Lung (tissue), 12 donors: ENCODE data around the gene ETAA1. TPM values are rescaled to one million over a fixed set of nuclear protein-coding genes. Genes with fewer than 3 reads are reported as not detected.

Source experiments
- ATAC-seq: fragments of 200-7000 bp; cut with Tn5 transposase; one replicate; pipeline ENCODE4 v1.9.1; 2020; ENCODE audit warnings: moderate number of reproducible peaks; ENCODE audit not compliant: insufficient read depth, low FRiP score
- DNase-seq, 3 donors: peaks; one replicate each; pipeline ENCODE4 v3.0.0-alpha.2; 2013 to 2017
- H3K27ac ChIP-seq, 2 donors: one replicate each; pipeline ENCODE4 v1.5.1; 2013; ENCODE audit warnings: mild to moderate bottlenecking in 2 of 2, moderate library complexity in 2 of 2, control low read depth in 1 of 2, inconsistent platforms in 1 of 2, low read depth in 1 of 2, low read length in 1 of 2
- H3K27me3 ChIP-seq, 3 donors: one replicate each; pipeline ENCODE4 v1.5.1; 2013; ENCODE audit warnings: low read length in 2 of 3; ENCODE audit not compliant: control insufficient read depth in 3 of 3, insufficient read depth in 3 of 3
- H3K36me3 ChIP-seq, 4 donors: one replicate each; pipeline ENCODE4 v1.5.1; 2013; ENCODE audit warnings: low read length in 4 of 4, mild to moderate bottlenecking in 1 of 4, moderate library complexity in 1 of 4; ENCODE audit not compliant: control insufficient read depth in 4 of 4, insufficient read depth in 4 of 4
- H3K4me1 ChIP-seq, 5 donors: one replicate each; pipeline ENCODE4 v1.5.1; 2013; ENCODE audit warnings: low read length in 5 of 5, mild to moderate bottlenecking in 2 of 5, moderate library complexity in 1 of 5; ENCODE audit not compliant: control insufficient read depth in 5 of 5, insufficient read depth in 5 of 5
- H3K4me3 ChIP-seq: one replicate; pipeline ENCODE4 v1.5.1; 2013; ENCODE audit warnings: mild to moderate bottlenecking, control low read depth, moderate library complexity
- H3K9ac ChIP-seq, 2 donors: one replicate each; pipeline ENCODE4 v1.5.1; 2013; ENCODE audit warnings: low read length in 2 of 2, control low read depth in 1 of 2; ENCODE audit not compliant: insufficient read depth in 1 of 2
- H3K9me3 ChIP-seq, 4 donors: one replicate each; pipeline ENCODE4 v1.5.1; 2013; ENCODE audit warnings: low read length in 3 of 4, mild to moderate bottlenecking in 1 of 4, moderate library complexity in 1 of 4; ENCODE audit not compliant: control insufficient read depth in 4 of 4, insufficient read depth in 3 of 4
- CTCF ChIP-seq: IDR thresholded peaks from 2 replicates; pipeline ENCODE4 v1.5.1; 2012; ENCODE audit warnings: mild to moderate bottlenecking; ENCODE audit errors: control extremely low read depth, extremely low read depth
- WGBS, 2 donors: extraction: QIAGEN DNeasy Blood & Tissue Kit; methylation state at CpG; one replicate each; pipeline ENCODE4 v1.1.7; 2013; 5-methylcytosine and 5-hydroxymethylcytosine counted together
- polyA plus RNA-seq, 2 donors: library from polyadenylated mRNA; stranded (reverse); fragments of 200-250 nt; gene quantifications; one replicate each; pipeline ENCODE4 v1.2.1, GENCODE V29; 2013
- total RNA-seq, 2 donors: library from RNA; depleted of rRNA in 1 of 2; stranded (reverse); fragments of >200 nt in 1 of 2; gene quantifications; one replicate each; pipeline ENCODE4 v1.2.1, GENCODE V29; 2014 to 2021
- donor health status: control.
- donor health status: control.
- donor health status: Bipolar disorder and iron deficiency.
- donor health status: healthy.
- donor health status: DM: yes; HTN: yes; CAD: no.

Gene ETAA1
- total and polyA plus RNA-seq, 4 donors, result 4.3 to 27.6 (median 11.2) TPM

- DNase-seq (no peak), ATAC-seq (no peak)
- H3K4me1 ChIP-seq, result peaks cover 0 to 5% (median 0%) of the 10 kb centered on the region in 5 donors
- WGBS, 2 donors, result 97 to 98% methylated on average over 3 of the region's 3 CpGs
- no peak for TF ChIP-seq CTCF
- H3K9ac ChIP-seq, result no peak overlapping the region
- H3K9me3 ChIP-seq, result peaks cover 0 to 1% (median 0%) of the 10 kb centered on the region in 4 donors
- H3K27me3 ChIP-seq, result no peaks in the 10 kb centered on the region
- H3K36me3 ChIP-seq, result peaks cover 0 to 4% (median 2%) of the 10 kb centered on the region in 4 donors
- H3K4me3 ChIP-seq, result no peak overlapping the region
- no peak overlapping the region for H3K27ac ChIP-seq
These were observed 15.3 kb downstream of the ETAA1 start for GRCh38 chr2:67412424-67412823.

- Histone ChIP-seq H3K27ac (no peak overlapping the region), H3K27me3 (no peaks in the 10 kb centered on the region), H3K9ac (no peak overlapping the region), H3K36me3 (peaks cover 0 to 3% (median 2%) of the 10 kb centered on the region in 4 donors), H3K9me3 (peaks cover 0 to 2% (median under 1%) of the 10 kb centered on the region in 4 donors), H3K4me1 (peaks cover 0 to 5% (median 0%) of the 10 kb centered on the region in 5 donors), H3K4me3 (no peak overlapping the region)
- no peak for ATAC-seq
- DNase-seq, result no peak
- TF ChIP-seq CTCF, result no peak
- WGBS, 2 donors, result 94 to 95% methylated on average over 2 of the region's 2 CpGs
These were observed 17.7 kb downstream of the ETAA1 start for GRCh38 chr2:67414867-67415266.

- Histone ChIP-seq H3K4me1 (peaks cover 0 to 5% (median 0%) of the 10 kb centered on the region in 5 donors), H3K36me3 (peaks cover 0 to 3% (median 1%) of the 10 kb centered on the region in 4 donors), H3K27me3 (no peaks in the 10 kb centered on the region), H3K9me3 (peaks cover 0 to 2% (median under 1%) of the 10 kb centered on the region in 4 donors), H3K9ac (no peak overlapping the region), H3K4me3 (no peak overlapping the region), H3K27ac (no peak overlapping the region)
- WGBS, 2 donors, result 88 to 95% methylated on average over 1 of the region's 1 CpG
- DNase-seq, result no peak
- TF ChIP-seq CTCF, result no peak
- no peak for ATAC-seq
These were observed 19.0 kb downstream of the ETAA1 start for GRCh38 chr2:67416136-67416535.

GRCh38 chr2:67423489-67423888 is 26.4 kb downstream of the ETAA1 start:
- Histone ChIP-seq H3K9ac (no peak overlapping the region), H3K9me3 (peaks cover 0 to 5% (median 1%) of the 10 kb centered on the region in 4 donors), H3K36me3 (no peaks in the 10 kb centered on the region), H3K27me3 (no peaks in the 10 kb centered on the region), H3K4me1 (no peaks in the 10 kb centered on the region), H3K27ac (no peak overlapping the region), H3K4me3 (no peak overlapping the region)
- ATAC-seq (no peak), DNase-seq (no peak)
- TF ChIP-seq CTCF, result no peak
- 96 to 100% methylated on average over 1 of the region's 1 CpG for WGBS, 2 donors
